Measurements from ENCODE around the gene CCDC86.

GRCh38 chr11:60876168-60876485 lies 34.2 kb downstream of the CCDC86 start:
- TF ChIP-seq CTCF (IDR thresholded peaks at IDR 0.05): no peak
- no peak for TF ChIP-seq POLR2AphosphoS5 (IDR thresholded peaks at IDR 0.05)
- no peak for TF ChIP-seq POLR2A (IDR thresholded peaks at IDR 0.05)
- no peak for TF ChIP-seq EP300 (IDR thresholded peaks at IDR 0.05)
